Large intestine (tissue), 3 donors: ENCODE data around the gene KDM6A. TPM values are rescaled to one million over a fixed set of nuclear protein-coding genes. Genes with fewer than 3 reads are reported as not detected.
"Not testable (repeated sequence)": the region's sequence is repeated elsewhere in the genome, so short reads cannot be mapped to it uniquely, and the experiment has no call there.

Experiments
- DNase-seq, 2 donors: peaks; one replicate each; pipeline versions ENCODE4 v3.0.0 to v3.0.0-alpha.2; 2013
- H3K27ac ChIP-seq: one replicate; pipeline ENCODE4 v1.5.1; 2013; ENCODE audit warnings: low read length
- H3K27me3 ChIP-seq: 2 replicates; pipeline ENCODE4 v1.6.1; 2013; ENCODE audit warnings: low read length; ENCODE audit not compliant: control insufficient read depth, insufficient read depth
- H3K36me3 ChIP-seq: 2 replicates; pipeline ENCODE4 v1.6.1; 2013; ENCODE audit warnings: low read length; ENCODE audit not compliant: control insufficient read depth, insufficient read depth
- H3K4me1 ChIP-seq: one replicate; pipeline ENCODE4 v1.6.1; 2013; ENCODE audit warnings: low read length; ENCODE audit not compliant: control insufficient read depth, insufficient read depth
- H3K4me3 ChIP-seq: one replicate; pipeline ENCODE4 v1.5.1; 2013; ENCODE audit warnings: low read length
- H3K9me3 ChIP-seq: one replicate; pipeline ENCODE4 v1.6.1; 2013; ENCODE audit warnings: mild to moderate bottlenecking, low read depth, low read length, moderate library complexity; ENCODE audit not compliant: control insufficient read depth
- WGBS: methylation state at CpG from one replicate; pipeline ENCODE4 v1.1.5; 2013; ENCODE audit warnings: low lambda C conversion rate; ENCODE audit not compliant: insufficient coverage; 5-methylcytosine and 5-hydroxymethylcytosine counted together
- polyA plus RNA-seq: library from polyadenylated mRNA; unstranded; fragments of 120-200 nt; gene quantifications from one replicate; pipeline ENCODE4 v1.2.1, GENCODE V29; 2013

Gene KDM6A
- polyA plus RNA-seq, 1 donor, result 26.8 TPM

DNA sequence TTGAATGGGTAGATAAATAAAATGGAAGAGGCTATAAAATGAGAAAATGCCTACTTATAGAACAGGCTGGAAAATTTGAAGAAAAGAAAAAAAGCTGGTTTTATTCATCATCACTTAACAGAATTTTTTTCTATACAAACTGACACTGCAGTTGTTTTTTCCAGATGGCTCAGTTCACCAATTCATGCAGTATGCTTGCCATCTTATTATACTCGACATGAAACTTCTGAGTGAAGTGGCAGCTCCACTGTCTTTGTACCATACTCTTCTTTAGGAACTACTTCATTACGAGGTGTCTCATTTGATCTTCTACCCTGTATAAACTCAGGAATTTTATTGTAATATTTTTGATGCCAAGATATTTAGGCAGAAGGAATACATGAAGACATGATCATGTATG, 153.0 kb downstream of the KDM6A start:
- H3K27ac ChIP-seq, result no peak overlapping the region
- H3K4me3 ChIP-seq, result no peak overlapping the region
- no peak for DNase-seq
- no peaks in the 10 kb centered on the region for H3K27me3 ChIP-seq
- H3K9me3 ChIP-seq, result no peaks in the 10 kb centered on the region
- no peaks in the 10 kb centered on the region for H3K36me3 ChIP-seq
- no peaks in the 10 kb centered on the region for H3K4me1 ChIP-seq
- no CpG with 5 or more reads among the region's 2 CpGs for WGBS

DNA sequence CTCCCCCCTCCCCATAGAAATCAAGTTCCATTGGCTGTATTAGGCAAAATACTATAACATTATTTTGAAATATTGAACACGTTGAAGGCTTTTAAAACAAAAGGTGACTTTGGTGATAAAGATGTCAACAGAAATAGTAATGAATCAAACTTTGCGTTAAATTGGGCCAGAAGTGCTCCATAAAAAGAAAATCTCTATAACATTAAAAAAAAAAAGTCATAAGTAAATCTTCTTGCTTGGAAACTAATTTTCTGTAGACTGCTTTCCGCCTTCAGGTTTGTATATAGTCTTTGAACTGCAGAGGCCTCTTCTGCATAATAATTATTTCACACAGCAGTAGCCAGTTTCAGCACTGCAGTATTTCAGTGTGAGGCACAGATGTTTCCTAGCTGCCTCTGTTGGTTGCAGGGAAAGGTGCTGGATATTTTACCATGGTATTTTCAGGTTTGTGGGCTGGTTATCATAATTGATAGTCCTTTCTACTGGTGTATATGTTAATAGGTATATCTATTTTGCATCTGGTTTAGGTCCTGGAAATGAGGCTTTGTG, 158.9 kb downstream of the KDM6A start:
- no peak for DNase-seq
- no peaks in the 10 kb centered on the region for H3K4me1 ChIP-seq
- WGBS, result no CpG with 5 or more reads among the region's 3 CpGs

DNA sequence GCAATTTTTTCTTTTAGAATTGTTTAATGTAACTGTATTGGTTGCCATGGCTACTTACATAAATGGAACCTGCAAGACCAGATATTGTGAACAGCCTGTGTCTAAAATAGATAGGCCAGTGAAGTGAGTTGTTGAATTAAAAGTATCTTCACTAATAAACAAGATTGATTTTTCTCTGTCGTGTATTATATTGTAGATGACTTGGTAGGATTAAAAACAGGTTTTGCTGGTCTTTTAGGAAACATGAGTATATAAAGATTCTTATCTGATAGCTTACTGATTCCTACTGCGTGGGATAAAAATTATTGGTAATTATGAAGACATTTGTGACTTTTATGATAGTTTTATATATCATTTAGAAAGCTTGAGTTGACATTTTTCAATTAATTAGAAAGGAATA, 162.1 kb downstream of the KDM6A start:
- no peak for DNase-seq
- 50% methylated on average over 1 of the region's 2 CpGs for WGBS

More for the DNA sequence above, 158.9 kb downstream of the KDM6A start:
- Histone ChIP-seq H3K9me3 (no peaks in the 10 kb centered on the region), H3K27me3 (no peaks in the 10 kb centered on the region), H3K27ac (no peak overlapping the region), H3K4me3 (no peak overlapping the region), H3K36me3 (no peaks in the 10 kb centered on the region)

DNA sequence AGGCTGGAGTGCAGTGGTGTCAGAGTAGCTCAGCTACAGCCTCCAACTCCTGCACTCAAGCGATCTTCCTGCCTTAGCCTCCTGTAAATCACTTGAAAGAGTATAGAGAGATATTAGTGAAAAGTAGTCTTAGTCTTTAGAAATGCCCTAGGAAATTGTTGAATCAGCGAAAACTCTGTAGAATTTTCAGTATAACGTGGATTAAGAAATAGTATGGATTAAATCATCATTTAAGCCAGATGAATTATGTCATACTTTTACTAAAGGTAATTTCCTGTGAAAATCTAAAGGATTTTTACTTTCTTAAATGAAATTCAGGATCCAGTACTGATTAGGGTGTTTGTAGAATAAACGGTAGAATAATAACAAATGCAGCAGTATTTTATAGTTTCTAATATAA, 163.2 kb downstream of the KDM6A start:
- Histone ChIP-seq H3K4me3 (no peak overlapping the region), H3K27me3 (no peaks in the 10 kb centered on the region), H3K9me3 (no peaks in the 10 kb centered on the region), H3K36me3 (no peaks in the 10 kb centered on the region), H3K4me1 (no peaks in the 10 kb centered on the region), H3K27ac (no peak overlapping the region)
- WGBS, result 100% methylated on average over 2 of the region's 4 CpGs
- no peak for DNase-seq

More for the DNA sequence above, 162.1 kb downstream of the KDM6A start:
- Histone ChIP-seq H3K27ac (no peak overlapping the region), H3K4me1 (no peaks in the 10 kb centered on the region), H3K36me3 (no peaks in the 10 kb centered on the region), H3K27me3 (no peaks in the 10 kb centered on the region), H3K4me3 (no peak overlapping the region), H3K9me3 (no peaks in the 10 kb centered on the region)

DNA sequence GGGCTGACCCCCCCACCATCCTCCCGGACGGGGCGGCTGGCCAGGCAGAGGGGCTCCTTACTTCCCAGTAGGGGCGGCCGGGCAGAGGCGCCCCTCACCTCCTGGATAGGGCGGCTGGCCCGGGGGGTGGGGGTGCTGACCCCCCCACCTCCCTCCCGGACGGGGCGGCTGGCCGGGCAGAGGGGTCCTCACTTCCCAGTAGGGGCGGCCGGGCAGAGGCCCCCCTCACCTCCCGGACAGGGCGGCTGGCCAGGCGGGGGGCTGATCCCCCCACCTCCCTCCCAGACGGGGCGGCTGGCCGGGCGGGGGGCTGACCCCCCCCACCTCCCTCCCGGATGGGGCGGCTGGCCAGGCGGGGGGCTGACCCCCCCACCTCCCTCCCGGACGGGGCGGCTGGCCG, 167.1 kb downstream of the KDM6A start:
- not testable (repeated sequence) for H3K27me3 ChIP-seq, H3K4me3 ChIP-seq
- no CpG with 5 or more reads among the region's 28 CpGs for WGBS

DNA sequence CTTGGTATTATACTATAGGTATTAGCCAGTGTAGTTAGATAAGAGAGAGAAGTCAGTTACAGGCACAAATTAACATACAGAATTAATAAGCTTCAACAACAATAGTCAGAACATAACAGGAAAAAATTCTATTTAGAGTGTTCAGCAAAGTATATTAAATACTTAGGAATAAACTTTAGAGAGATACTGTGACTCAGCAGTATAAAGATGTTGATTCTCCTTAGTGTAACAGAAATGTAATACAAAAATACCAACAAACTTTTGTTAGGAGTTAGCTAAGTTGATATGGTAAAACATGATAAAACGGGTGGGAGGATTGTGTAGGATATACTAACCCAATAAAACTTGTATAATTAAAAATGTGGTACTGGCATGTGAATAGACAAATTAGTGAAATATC, 173.4 kb downstream of the KDM6A start:
- Histone ChIP-seq H3K4me3 (no peak overlapping the region), H3K27ac (no peak overlapping the region), H3K4me1 (no peaks in the 10 kb centered on the region), H3K27me3 (no peaks in the 10 kb centered on the region), H3K36me3 (no peaks in the 10 kb centered on the region), H3K9me3 (peaks cover 3% of the 10 kb centered on the region)
- WGBS, result no CpG with 5 or more reads among the region's 1 CpG
- no peak for DNase-seq

More for the DNA sequence above, 167.1 kb downstream of the KDM6A start:
- not testable (repeated sequence) for H3K27ac ChIP-seq, H3K4me1 ChIP-seq, H3K9me3 ChIP-seq, DNase-seq, H3K36me3 ChIP-seq

DNA sequence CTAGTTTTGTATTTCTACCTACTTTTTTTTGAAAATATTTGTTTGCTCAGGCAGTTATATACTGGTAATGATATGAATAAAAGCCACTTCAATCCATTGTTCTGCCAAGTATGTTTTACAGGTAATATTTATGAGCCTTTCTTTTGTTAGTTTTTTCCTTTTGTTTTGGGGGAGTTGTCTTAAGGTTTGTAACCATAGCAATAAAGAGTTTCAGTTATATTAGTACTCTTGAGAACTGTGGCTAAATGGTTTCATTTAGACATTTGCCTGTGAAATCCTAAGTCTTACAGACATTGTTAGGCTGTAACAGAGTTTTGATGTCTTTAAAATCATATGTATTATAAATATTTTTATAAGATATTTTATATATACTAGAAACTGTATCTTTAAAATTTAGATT, 177.6 kb downstream of the KDM6A start:
- no peak for DNase-seq
- no peaks in the 10 kb centered on the region for H3K9me3 ChIP-seq
- H3K4me1 ChIP-seq, result no peaks in the 10 kb centered on the region
- H3K27me3 ChIP-seq, result no peaks in the 10 kb centered on the region
- no peak overlapping the region for H3K4me3 ChIP-seq
- no peak overlapping the region for H3K27ac ChIP-seq
- peaks cover 3% of the 10 kb centered on the region for H3K36me3 ChIP-seq

DNA sequence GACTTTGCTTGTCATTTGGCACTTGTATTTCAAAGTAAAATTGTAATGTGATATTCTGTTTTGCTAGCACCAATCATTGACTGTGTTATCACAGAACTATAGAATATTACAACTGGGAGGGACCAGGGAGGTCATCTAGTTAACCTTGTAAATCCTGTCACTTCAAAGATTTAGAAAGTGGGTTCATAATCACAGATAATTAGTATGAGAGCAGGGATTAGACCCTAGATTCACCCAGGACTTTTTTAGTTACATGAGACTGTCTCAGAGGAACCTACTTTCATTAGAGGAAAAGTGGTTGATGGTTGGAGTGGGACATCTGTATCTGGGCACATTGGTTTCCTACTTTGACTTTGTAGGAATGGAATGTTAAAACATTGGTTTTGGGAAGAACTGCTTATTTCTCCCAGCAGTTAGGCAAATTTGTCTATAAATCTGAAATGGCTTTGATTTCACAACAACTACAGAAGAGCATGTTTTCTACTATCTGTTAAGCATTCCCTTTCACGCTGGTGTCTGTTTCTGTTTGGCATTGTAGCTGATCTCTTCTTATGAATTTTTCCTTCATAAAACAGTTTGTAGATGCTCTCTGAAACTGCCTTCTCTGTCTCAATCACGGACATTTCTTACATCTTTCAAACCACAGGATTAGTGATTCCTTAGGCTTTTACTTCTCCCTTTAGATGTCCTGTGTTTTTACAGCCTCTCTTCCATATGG, 183.6 kb downstream of the KDM6A start:
- no peak for DNase-seq
- no peaks in the 10 kb centered on the region for H3K27me3 ChIP-seq
- no peaks in the 10 kb centered on the region for H3K4me1 ChIP-seq
- H3K27ac ChIP-seq, result no peak overlapping the region
- H3K36me3 ChIP-seq, result peaks cover 6% of the 10 kb centered on the region
- WGBS, result no CpG with 5 or more reads among the region's 2 CpGs
- H3K4me3 ChIP-seq, result no peak overlapping the region
- H3K9me3 ChIP-seq, result no peaks in the 10 kb centered on the region

DNA sequence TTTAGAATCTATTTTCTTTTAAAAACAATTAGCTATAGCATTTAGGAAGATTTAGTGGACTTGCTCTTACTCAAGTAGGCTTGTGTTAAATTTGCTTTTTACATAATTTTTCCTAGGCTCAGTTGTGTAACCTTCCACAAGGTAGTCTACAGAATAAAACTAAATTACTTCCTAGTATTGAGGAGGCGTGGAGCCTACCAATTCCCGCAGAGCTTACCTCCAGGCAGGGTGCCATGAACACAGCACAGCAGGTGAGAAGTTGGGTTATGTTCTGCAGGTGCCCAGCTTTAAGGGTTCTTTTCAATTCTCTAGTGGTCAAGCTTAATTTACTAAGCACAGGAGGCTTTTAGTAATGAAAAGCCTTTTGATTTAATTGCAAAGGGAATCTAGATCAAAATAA, 186.9 kb downstream of the KDM6A start:
- not testable (repeated sequence) for DNase-seq, H3K9me3 ChIP-seq, H3K27me3 ChIP-seq, H3K27ac ChIP-seq, H3K4me1 ChIP-seq, H3K4me3 ChIP-seq
- peaks cover 13% of the 10 kb centered on the region for H3K36me3 ChIP-seq
- WGBS, result no CpG with 5 or more reads among the region's 2 CpGs

DNA sequence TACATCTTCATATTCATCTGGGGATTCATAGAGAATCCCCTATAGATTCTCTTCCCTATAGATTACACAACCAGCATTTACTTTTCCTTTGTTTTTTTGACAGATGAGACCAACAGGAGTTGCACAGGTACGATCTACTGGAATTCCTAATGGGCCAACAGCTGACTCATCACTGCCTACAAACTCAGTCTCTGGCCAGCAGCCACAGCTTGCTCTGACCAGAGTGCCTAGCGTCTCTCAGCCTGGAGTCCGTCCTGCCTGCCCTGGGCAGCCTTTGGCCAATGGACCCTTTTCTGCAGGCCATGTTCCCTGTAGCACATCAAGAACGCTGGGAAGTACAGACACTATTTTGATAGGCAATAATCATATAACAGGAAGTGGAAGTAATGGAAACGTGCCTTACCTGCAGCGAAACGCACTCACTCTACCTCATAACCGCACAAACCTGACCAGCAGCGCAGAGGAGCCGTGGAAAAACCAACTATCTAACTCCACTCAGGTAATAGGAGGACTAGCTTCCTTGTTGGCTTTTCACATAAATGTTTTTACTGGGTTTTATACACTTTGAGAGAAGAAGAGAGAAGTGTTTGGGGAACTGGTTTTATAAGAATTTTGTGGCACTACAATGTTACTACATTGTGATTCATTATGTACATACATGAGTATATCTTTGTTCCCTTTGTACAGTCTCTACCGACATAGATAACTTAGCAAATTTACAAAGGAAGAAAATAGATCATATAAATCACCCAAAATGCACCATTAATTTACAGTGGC, 190.5 kb downstream of the KDM6A start:
- no CpG with 5 or more reads among the region's 11 CpGs for WGBS

More for the DNA sequence above, 190.5 kb downstream of the KDM6A start:
- DNase-seq, result no peak
- Histone ChIP-seq H3K4me3 (no peak overlapping the region), H3K27me3 (no peaks in the 10 kb centered on the region), H3K4me1 (no peaks in the 10 kb centered on the region), H3K27ac (no peak overlapping the region), H3K36me3 (peaks cover 19% of the 10 kb centered on the region), H3K9me3 (no peaks in the 10 kb centered on the region)
